ENCODE measurements around the gene ATP1A1.

DNA sequence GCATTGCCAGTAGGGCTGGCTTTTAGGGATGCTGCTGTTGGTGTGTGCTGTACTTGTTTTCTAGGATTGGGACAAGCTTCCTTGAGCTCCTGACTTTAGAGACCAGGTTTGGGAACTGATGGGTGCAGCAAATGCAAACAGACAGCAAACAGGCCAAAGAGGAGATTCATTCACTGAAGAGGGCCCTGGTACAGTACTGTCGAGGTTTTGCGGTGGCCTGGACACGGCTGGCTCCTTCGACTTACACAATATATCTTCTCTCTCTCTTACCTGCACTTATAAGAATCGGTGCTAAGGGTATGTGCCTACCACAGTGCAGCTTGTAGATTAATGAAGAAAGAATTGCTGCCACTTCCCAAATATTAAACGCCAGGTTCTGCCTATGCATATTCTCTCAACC is 44.6 kb downstream of the ATP1A1 start:
- no peak for TF ChIP-seq CTCF (IDR thresholded peaks at IDR 0.05 in 4 of 5, conservative IDR thresholded peaks at IDR 0.05 in 1 of 5)
- no peak for TF ChIP-seq POLR2A (IDR thresholded peaks at IDR 0.05)

Data from gastrocnemius medialis (tissue), 4 donors.